Measurements from ENCODE around the gene HTT. TPM values are rescaled to one million over a fixed set of nuclear protein-coding genes. Genes with fewer than 3 reads are reported as not detected.

Gene HTT
- total and polyA plus RNA-seq, 2 of the 8 experiments (the other 6 are each of a cell fraction or from before 2014, with no cell fraction given) = 24.0 to 71.0 TPM

- no peak for TF ChIP-seq EZH2 (IDR thresholded peaks at IDR 0.05; ENCODE audit: low read depth, low read length, severe bottlenecking)
- TF ChIP-seq SP1 (IDR thresholded peaks at IDR 0.05; ENCODE audit: low read depth, low read length) = no peak
- TF ChIP-seq TEAD4 (IDR thresholded peaks at IDR 0.05; ENCODE audit: low read depth, low read length) = no peak
- no peak for TF ChIP-seq SUZ12 (IDR thresholded peaks at IDR 0.05; ENCODE audit: low read length)
- no peak for TF ChIP-seq RXRA (IDR thresholded peaks at IDR 0.05; ENCODE audit: insufficient read depth, low read depth, low read length)
- TF ChIP-seq MAFK (IDR thresholded peaks at IDR 0.05; ENCODE audit: low read depth, low read length) = no peak
These were observed 33.2 kb downstream of the HTT start (continued) for GRCh38 chr4:3107691-3108121.
